OCI-LY7 (cell line): Measurements from ENCODE around the gene SLC16A12. TPM values are rescaled to one million over a fixed set of nuclear protein-coding genes. Genes with fewer than 3 reads are reported as not detected.
"Not testable (repeated sequence)": the region's sequence is repeated elsewhere in the genome, so short reads cannot be mapped to it uniquely, and the experiment has no call there.

Experiments
- BruUV-seq: library from RNA; stranded (reverse); fragments of 400-500 nt; replicated peaks from 2 replicates; lab custom pipeline; 2021; lab: Mats Ljungman, UMichigan
- CTCF ChIA-PET: fragments of 300-600 bp; sonication (Branson Sonifier 250); formaldehyde crosslinking; loops from one replicate; lab custom pipeline; 2022; ENCODE audit warnings: antibody characterized with exemption; ENCODE audit not compliant: unreplicated experiment; lab: Charles Lee
- POLR2A ChIA-PET: fragments of 300-600 bp; sonication (Branson Sonifier 250); formaldehyde crosslinking; loops from one replicate; lab custom pipeline; 2022; ENCODE audit warnings: antibody characterized with exemption; lab: Charles Lee
- DNase-seq: peaks from one replicate; pipeline ENCODE4 v3.0.0-alpha.2; 2015; ENCODE audit warnings: low spot score
- H2AFZ ChIP-seq: fragments of 200-600 bp; sonication (generic), shearing (Covaris generic); 2 replicates; pipeline ENCODE4 v1.6.1; 2014; ENCODE audit warnings: mild to moderate bottlenecking, antibody characterized with exemption, low read length, moderate library complexity
- H3K27ac ChIP-seq: fragments of 200-600 bp; sonication (generic); 2 replicates; pipeline ENCODE4 v1.5.1; 2014; ENCODE audit warnings: mixed run types, low read depth, mild to moderate bottlenecking, moderate library complexity, low read length, inconsistent platforms; ENCODE audit not compliant: poor library complexity, severe bottlenecking
- H3K36me3 ChIP-seq: fragments of 200-600 bp; sonication (generic); 2 replicates; pipeline ENCODE4 v1.6.1; 2014; ENCODE audit warnings: mild to moderate bottlenecking, antibody characterized with exemption, low read length, moderate library complexity, mixed read lengths; ENCODE audit not compliant: insufficient read depth
- H3K4me1 ChIP-seq: fragments of 200-600 bp; sonication (generic); 2 replicates; pipeline ENCODE4 v1.5.1; 2014; ENCODE audit warnings: mild to moderate bottlenecking, low read length; ENCODE audit not compliant: insufficient read depth, poor library complexity, severe bottlenecking
- H3K4me2 ChIP-seq: fragments of 200-600 bp; sonication (generic); 2 replicates; pipeline ENCODE4 v1.6.1; 2014; ENCODE audit warnings: mild to moderate bottlenecking, low read length
- H3K4me3 ChIP-seq: fragments of 200-600 bp; sonication (generic); 2 replicates; pipeline ENCODE4 v1.5.1; 2014; ENCODE audit warnings: mild to moderate bottlenecking, low read depth, low read length; ENCODE audit not compliant: poor library complexity, severe bottlenecking
- H3K79me2 ChIP-seq: fragments of 200-600 bp; sonication (generic); 2 replicates; pipeline ENCODE4 v1.6.1; 2016; ENCODE audit warnings: low read depth, mild to moderate bottlenecking, low read length, moderate library complexity, mixed read lengths; ENCODE audit not compliant: insufficient read depth
- H3K9me2 ChIP-seq: fragments of 200-600 bp; sonication (generic); 2 replicates; pipeline ENCODE4 v1.6.1; 2016; ENCODE audit warnings: mild to moderate bottlenecking, low read length, mixed read lengths; ENCODE audit not compliant: insufficient read depth
- H3K9me3 ChIP-seq: fragments of 200-600 bp; sonication (generic); 2 replicates; pipeline ENCODE4 v1.6.1; 2014; ENCODE audit warnings: mild to moderate bottlenecking, mixed run types, low read length, mixed read lengths
- H4K20me1 ChIP-seq: fragments of 200-600 bp; sonication (generic); 2 replicates; pipeline ENCODE4 v1.6.1; 2014; ENCODE audit warnings: mild to moderate bottlenecking, antibody characterized with exemption, low read length, moderate library complexity, mixed read lengths; ENCODE audit not compliant: insufficient read depth
- CTCF ChIP-seq: fragments of 200-600 bp; sonication (generic); conservative IDR thresholded peaks from 2 replicates; pipeline ENCODE4 v1.5.1; 2014; ENCODE audit warnings: mild to moderate bottlenecking, antibody characterized with exemption, low read length, moderate library complexity, mixed read lengths
- EZH2phosphoT487 ChIP-seq: fragments of 200-600 bp; sonication (generic); IDR thresholded peaks from 2 replicates; pipeline ENCODE4 v1.6.1; 2018; ENCODE audit warnings: low read depth, borderline replicate concordance, mild to moderate bottlenecking, mixed run types, antibody characterized with exemption, low read length, moderate library complexity, mixed read lengths
- intact Hi-C: fragments of 100-400 bp; cut with micrococcal nuclease; formaldehyde crosslinking; loops from one replicate; pipeline ENCODE4 v1.10.0; 2022; ENCODE audit not compliant: unreplicated experiment
- total RNA-seq, 2 experiments: library from RNA; depleted of rRNA in 1 of 2; stranded (reverse); fragments of >200 nt in 1 of 2; shearing (Covaris generic) in 1 of 2; gene quantifications; 2 replicates each; pipeline ENCODE4 v1.2.3, GENCODE V29; 2014 to 2022

Gene SLC16A12
- total RNA-seq, 2 experiments from 2014 or later = not detected

GRCh38 chr10:89452193-89452592 is 83.2 kb downstream of the SLC16A12 start:
- H3K9me3 ChIP-seq = no peaks in the 10 kb centered on the region
- H3K4me3 ChIP-seq = no peak overlapping the region
- CTCF ChIA-PET = no interaction called here
- BruUV-seq = no TSS peak
- no peak overlapping the region for H3K4me2 ChIP-seq
- POLR2A ChIA-PET = interaction anchor here (0.8 kb wide), 1 partner anchor 65 kb away, joined by 3 read pairs; no protein-coding TSS in a partner anchor
- no peaks in the 10 kb centered on the region for H3K4me1 ChIP-seq
- H2AFZ ChIP-seq = no peak overlapping the region
- no peak for DNase-seq
- no peaks in the 10 kb centered on the region for H3K79me2 ChIP-seq
- H3K36me3 ChIP-seq = no peaks in the 10 kb centered on the region
- no peaks in the 10 kb centered on the region for H4K20me1 ChIP-seq
- no peak for TF ChIP-seq EZH2phosphoT487
- no peak for TF ChIP-seq CTCF
- no peak overlapping the region for H3K27ac ChIP-seq
- intact Hi-C loops = no loop called here
- no peaks in the 10 kb centered on the region for H3K9me2 ChIP-seq

- H4K20me1 ChIP-seq = no peaks in the 10 kb centered on the region
- intact Hi-C loops = no loop called here
- no peak overlapping the region for H2AFZ ChIP-seq
- H3K4me3 ChIP-seq = no peak overlapping the region
- no peaks in the 10 kb centered on the region for H3K79me2 ChIP-seq
- no peak overlapping the region for H3K27ac ChIP-seq
- POLR2A ChIA-PET = interaction anchor here (0.6 kb wide), 1 partner anchor 69 kb away, joined by 6 read pairs; no protein-coding TSS in a partner anchor
- TF ChIP-seq CTCF (no peak), EZH2phosphoT487 (no peak)
- no peaks in the 10 kb centered on the region for H3K4me1 ChIP-seq
- DNase-seq = no peak
- H3K4me2 ChIP-seq = no peak overlapping the region
- no peaks in the 10 kb centered on the region for H3K9me3 ChIP-seq
- CTCF ChIA-PET = no interaction called here
- no peaks in the 10 kb centered on the region for H3K36me3 ChIP-seq
- no TSS peak for BruUV-seq
- no peaks in the 10 kb centered on the region for H3K9me2 ChIP-seq
Observed at GRCh38 chr10:89450901-89451300, 84.5 kb downstream of the SLC16A12 start.

- POLR2A ChIA-PET, H3K4me3 ChIP-seq, H3K27ac ChIP-seq, H2AFZ ChIP-seq, H3K4me2 ChIP-seq, H4K20me1 ChIP-seq, H3K9me3 ChIP-seq, H3K9me2 ChIP-seq, DNase-seq, H3K36me3 ChIP-seq, H3K79me2 ChIP-seq, H3K4me1 ChIP-seq, BruUV-seq, CTCF ChIA-PET, intact Hi-C loops: not testable (repeated sequence)
Observed at GRCh38 chr10:89444819-89445218, 90.6 kb downstream of the SLC16A12 start.
